ENCODE data around the gene VWA8.
A peak's percentile ranks its signal among the peaks of the same experiment; 100 is the strongest.

Gene VWA8
- 47.3 to 97.2 (median 57.5) reads per million in 9 experiments for total RNA-seq

- peak; percentile 78 to 84 (median 83) for DNase-seq
- Mint-ChIP-seq H3K9me3 (no peaks in the 10 kb centered on the region), H3K27ac (peak within 1 kb of the TSS; percentile 88 to 93), H3K4me1 (ENCODE audit: low read depth in 2 of 2) (peaks cover 14 to 33% of the 10 kb centered on the region in 2 donors), H3K36me3 (ENCODE audit: insufficient read depth) (peaks cover 6% of the 10 kb centered on the region), H3K4me3 (peak within 1 kb of the TSS; percentile 90), H3K27me3 (no peaks in the 10 kb centered on the region)
- peak; percentile 96 for ATAC-seq (replicated peaks)
Measured at GRCh38 chr13:41960637-41961465, at the start of gene VWA8. Gene VWA8, minus strand, starts transcription at chr13:41961109. Its CDS starts 94 bp downstream, at chr13:41961015.

GRCh38 chr13:42009057-42009456 is 48.1 kb upstream of the VWA8 start:
- Mint-ChIP-seq H3K36me3 (ENCODE audit: insufficient read depth) (no peaks in the 10 kb centered on the region), H3K4me1 (ENCODE audit: low read depth in 2 of 2) (peaks cover 0 to 5% of the 10 kb centered on the region in 2 donors), H3K9me3 (no peaks in the 10 kb centered on the region), H3K27me3 (no peaks in the 10 kb centered on the region), H3K27ac (no peak overlapping the region), H3K4me3 (no peak overlapping the region)
- no peak for DNase-seq
- peak; percentile 50 for ATAC-seq (replicated peaks)

DNA sequence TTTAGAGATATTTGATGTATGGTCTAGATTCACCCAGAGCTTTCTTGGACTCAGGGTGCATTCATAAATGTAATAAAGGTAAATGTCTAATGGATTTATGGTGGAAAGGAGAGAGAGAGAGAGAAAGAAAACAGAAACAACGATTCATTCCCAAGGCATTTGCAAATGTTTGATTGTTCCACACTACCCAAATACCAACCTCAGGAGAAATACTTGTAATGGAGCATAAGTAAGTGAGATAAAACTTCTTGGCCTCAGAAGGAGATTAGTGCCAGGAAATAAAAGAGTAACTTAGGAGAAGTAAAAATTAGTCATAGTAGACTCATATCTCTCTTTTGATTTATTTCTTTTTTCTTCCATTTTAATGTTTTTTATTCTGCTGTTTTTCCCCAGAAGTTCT is 46.9 kb upstream of the VWA8 start:
- no peak for ATAC-seq (replicated peaks)
- H3K4me3 Mint-ChIP-seq, result no peak overlapping the region

GRCh38 chr13:42002066-42002465 is 41.2 kb upstream of the VWA8 start:
- Mint-ChIP-seq H3K36me3 (ENCODE audit: insufficient read depth) (no peaks in the 10 kb centered on the region), H3K4me1 (ENCODE audit: low read depth in 2 of 2) (no peaks in the 10 kb centered on the region), H3K9me3 (no peaks in the 10 kb centered on the region), H3K4me3 (no peak overlapping the region), H3K27ac (no peak overlapping the region), H3K27me3 (peaks cover 0 to 12% of the 10 kb centered on the region in 2 donors)
- DNase-seq (no peak), ATAC-seq (replicated peaks) (no peak)

More for the DNA sequence above, 46.9 kb upstream of the VWA8 start:
- Mint-ChIP-seq H3K36me3 (ENCODE audit: insufficient read depth) (no peaks in the 10 kb centered on the region), H3K27me3 (no peaks in the 10 kb centered on the region), H3K27ac (no peak overlapping the region), H3K9me3 (no peaks in the 10 kb centered on the region), H3K4me1 (ENCODE audit: low read depth in 2 of 2) (peaks cover 0 to 5% of the 10 kb centered on the region in 2 donors)
- no peak for DNase-seq

DNA sequence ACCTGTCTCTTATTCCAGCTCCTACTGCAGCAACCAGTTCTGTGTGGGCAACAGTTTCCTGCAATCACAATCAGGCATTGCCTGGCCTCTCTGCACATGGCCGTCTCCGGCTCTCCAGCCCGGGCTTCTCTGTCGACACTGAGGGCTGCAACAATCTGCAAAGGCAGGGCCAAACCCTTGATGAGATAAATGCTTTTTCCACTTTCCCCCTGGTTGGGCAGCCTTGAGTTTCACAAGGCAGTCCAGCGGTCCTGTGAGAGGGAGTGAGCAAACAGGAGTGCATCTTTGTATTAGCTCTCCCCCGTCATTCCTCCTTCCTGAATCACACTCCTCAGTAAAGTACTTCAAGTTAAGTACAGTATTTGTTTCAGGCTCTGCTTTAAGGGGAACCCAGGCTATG is 40.7 kb upstream of the VWA8 start:
- Mint-ChIP-seq H3K9me3 (no peaks in the 10 kb centered on the region), H3K4me3 (no peak overlapping the region), H3K36me3 (ENCODE audit: insufficient read depth) (no peaks in the 10 kb centered on the region), H3K27ac (no peak overlapping the region), H3K27me3 (peaks cover 0 to 12% of the 10 kb centered on the region in 2 donors), H3K4me1 (ENCODE audit: low read depth in 2 of 2) (no peaks in the 10 kb centered on the region)
- DNase-seq (no peak), ATAC-seq (replicated peaks) (no peak)

GRCh38 chr13:42000846-42001245 is 39.9 kb upstream of the VWA8 start:
- DNase-seq (no peak), ATAC-seq (replicated peaks) (no peak)
- Mint-ChIP-seq H3K4me1 (ENCODE audit: low read depth in 2 of 2) (no peaks in the 10 kb centered on the region), H3K27me3 (peaks cover 0 to 12% of the 10 kb centered on the region in 2 donors), H3K27ac (no peak overlapping the region), H3K9me3 (no peaks in the 10 kb centered on the region), H3K36me3 (ENCODE audit: insufficient read depth) (no peaks in the 10 kb centered on the region), H3K4me3 (no peak overlapping the region)

GRCh38 chr13:41997396-41997795 is 36.5 kb upstream of the VWA8 start:
- ATAC-seq (replicated peaks), result no peak
- Mint-ChIP-seq H3K4me3 (no peak overlapping the region), H3K27ac (no peak overlapping the region), H3K36me3 (ENCODE audit: insufficient read depth) (no peaks in the 10 kb centered on the region), H3K27me3 (peaks cover 0 to 19% of the 10 kb centered on the region in 2 donors), H3K9me3 (no peaks in the 10 kb centered on the region), H3K4me1 (ENCODE audit: low read depth in 2 of 2) (no peaks in the 10 kb centered on the region)
- no peak for DNase-seq

DNA sequence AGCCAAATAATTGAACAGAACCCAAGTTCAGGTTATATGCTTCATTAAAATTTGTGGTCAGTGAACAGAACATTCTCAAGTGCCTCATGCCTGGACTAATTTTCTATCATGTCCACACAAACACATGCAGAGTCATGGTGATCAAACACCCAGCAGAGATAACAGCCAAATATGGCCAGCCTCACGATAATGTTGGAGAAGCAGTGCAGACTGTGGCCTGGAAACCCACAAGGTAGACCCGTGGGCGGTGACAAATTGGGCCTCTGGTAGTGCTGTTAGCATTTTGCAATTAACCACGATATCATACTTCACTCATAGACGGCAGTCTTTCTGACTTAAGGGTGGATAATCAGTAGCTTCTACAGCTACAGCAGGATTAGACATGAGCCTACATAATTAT is 35.0 kb upstream of the VWA8 start:
- H3K36me3 Mint-ChIP-seq (ENCODE audit: insufficient read depth), result no peaks in the 10 kb centered on the region
- H3K4me1 Mint-ChIP-seq (ENCODE audit: low read depth in 2 of 2), result no peaks in the 10 kb centered on the region
- ATAC-seq (replicated peaks), result peak; percentile 45
- H3K4me3 Mint-ChIP-seq, result no peak overlapping the region
- DNase-seq, result no peak
- H3K27ac Mint-ChIP-seq, result no peak overlapping the region
- peaks cover 3 to 19% of the 10 kb centered on the region in 2 donors for H3K27me3 Mint-ChIP-seq
- no peaks in the 10 kb centered on the region for H3K9me3 Mint-ChIP-seq

GRCh38 chr13:41995336-41995735 is 34.4 kb upstream of the VWA8 start:
- Mint-ChIP-seq H3K27ac (no peak overlapping the region), H3K27me3 (peaks cover 9 to 19% of the 10 kb centered on the region in 2 donors), H3K9me3 (no peaks in the 10 kb centered on the region), H3K36me3 (ENCODE audit: insufficient read depth) (no peaks in the 10 kb centered on the region), H3K4me3 (no peak overlapping the region), H3K4me1 (ENCODE audit: low read depth in 2 of 2) (no peaks in the 10 kb centered on the region)
- DNase-seq (no peak), ATAC-seq (replicated peaks) (no peak)

- Mint-ChIP-seq H3K9me3 (no peaks in the 10 kb centered on the region), H3K4me1 (ENCODE audit: low read depth in 2 of 2) (no peaks in the 10 kb centered on the region), H3K27me3 (peaks cover 10 to 16% of the 10 kb centered on the region in 2 donors), H3K4me3 (no peak overlapping the region), H3K27ac (no peak overlapping the region), H3K36me3 (ENCODE audit: insufficient read depth) (peaks cover 3% of the 10 kb centered on the region)
- DNase-seq, result no peak
- ATAC-seq (replicated peaks), result no peak
Measured at GRCh38 chr13:41994696-41995095, 33.8 kb upstream of the VWA8 start.

- Mint-ChIP-seq H3K4me3 (no peak overlapping the region), H3K4me1 (ENCODE audit: low read depth in 2 of 2) (no peaks in the 10 kb centered on the region), H3K36me3 (ENCODE audit: insufficient read depth) (peaks cover 3% of the 10 kb centered on the region), H3K9me3 (no peaks in the 10 kb centered on the region), H3K27ac (no peak overlapping the region), H3K27me3 (peaks cover 7 to 10% of the 10 kb centered on the region in 2 donors)
- no peak for ATAC-seq (replicated peaks)
- DNase-seq, result no peak
Measured at GRCh38 chr13:41991936-41992335, 31.0 kb upstream of the VWA8 start.

- ATAC-seq (replicated peaks), result no peak
- Mint-ChIP-seq H3K4me1 (ENCODE audit: low read depth in 2 of 2) (no peaks in the 10 kb centered on the region), H3K4me3 (no peak overlapping the region), H3K9me3 (no peaks in the 10 kb centered on the region), H3K27ac (no peak overlapping the region), H3K27me3 (peaks cover 16 to 23% of the 10 kb centered on the region in 2 donors), H3K36me3 (ENCODE audit: insufficient read depth) (peaks cover 3% of the 10 kb centered on the region)
- no peak for DNase-seq
Measured at GRCh38 chr13:41988244-41988643, 27.3 kb upstream of the VWA8 start.

DNA sequence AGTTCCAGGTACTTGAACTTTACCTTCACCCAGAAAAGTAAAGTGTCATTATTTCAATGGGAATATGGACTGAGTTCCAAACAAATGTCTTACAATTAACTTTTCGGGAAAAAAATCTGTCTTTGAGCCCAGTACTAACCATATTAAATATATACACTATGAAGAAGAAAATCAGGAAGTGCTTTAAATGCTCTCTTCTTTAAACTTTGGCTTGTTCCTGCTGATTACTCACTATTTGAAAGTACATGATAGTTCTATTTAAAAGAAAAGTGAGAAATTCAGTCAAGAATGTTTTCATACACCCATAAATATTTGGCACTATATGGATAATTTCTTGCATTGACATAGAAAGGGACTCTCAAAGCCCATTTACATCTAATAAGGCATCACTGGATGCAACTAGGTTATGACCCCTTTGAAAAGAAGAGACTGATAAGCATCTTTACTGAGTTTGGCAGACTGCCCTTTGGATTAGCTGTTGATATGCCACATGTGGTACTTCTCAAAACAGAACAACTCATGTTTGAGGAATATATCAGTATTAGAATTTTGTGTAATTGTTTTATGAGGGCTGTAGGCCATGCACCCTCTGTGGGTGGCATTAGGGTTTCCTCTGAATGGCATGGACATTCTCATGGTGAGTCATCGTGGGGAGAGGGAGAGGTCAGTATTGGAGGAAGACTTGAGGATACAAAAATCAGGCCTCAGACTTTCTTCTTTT is 25.0 kb upstream of the VWA8 start:
- Mint-ChIP-seq H3K27me3 (peaks cover 16 to 20% of the 10 kb centered on the region in 2 donors), H3K9me3 (no peaks in the 10 kb centered on the region), H3K36me3 (ENCODE audit: insufficient read depth) (peaks cover 3% of the 10 kb centered on the region), H3K4me3 (no peak overlapping the region), H3K27ac (no peak overlapping the region), H3K4me1 (ENCODE audit: low read depth in 2 of 2) (no peaks in the 10 kb centered on the region)
- DNase-seq (no peak), ATAC-seq (replicated peaks) (no peak)
